Omental fat pad (tissue), 4 donors: ENCODE results near the gene CCDC63. TPM values are rescaled to one million over a fixed set of nuclear protein-coding genes. Genes with fewer than 3 reads are reported as not detected.

Experiments
- ATAC-seq: fragments of 150-250 bp; one replicate; pipeline ENCODE4 v1.9.1; 2016; ENCODE audit warnings: mild to moderate bottlenecking, moderate library complexity; ENCODE audit not compliant: low FRiP score
- DNase-seq: peaks from one replicate; pipeline ENCODE4 v3.0.0-alpha.2; 2019; ENCODE audit warnings: low spot score
- CTCF ChIP-seq, 3 donors: fragments of 450-650 bp; IDR thresholded peaks; one replicate each; pipeline ENCODE4 v1.5.1; 2016 to 2017; ENCODE audit warnings: antibody characterized with exemption in 3 of 3, mild to moderate bottlenecking in 3 of 3, moderate library complexity in 2 of 3
- total RNA-seq, 4 donors: library from RNA; depleted of rRNA; stranded (reverse); fragments of >200 nt; gene quantifications; one replicate each; pipeline ENCODE4 v1.1.0, GENCODE V29; 2016

Gene CCDC63
- total RNA-seq, 4 donors from 2014 or later, result not detected

GRCh38 chr12:110917467-110917866 lies 70.7 kb downstream of the CCDC63 start:
- DNase-seq (no peak), ATAC-seq (no peak)
- TF ChIP-seq CTCF (IDR thresholded peaks at IDR 0.05), result no peak

- ATAC-seq (no peak), DNase-seq (no peak)
- no peak for TF ChIP-seq CTCF (IDR thresholded peaks at IDR 0.05)
Observed at GRCh38 chr12:110917961-110918360, 71.2 kb downstream of the CCDC63 start.

GRCh38 chr12:110919720-110920119 lies 72.9 kb downstream of the CCDC63 start:
- no peak for ATAC-seq
- DNase-seq, result no peak
- TF ChIP-seq CTCF (IDR thresholded peaks at IDR 0.05), result no peak

- ATAC-seq, result no peak
- TF ChIP-seq CTCF (IDR thresholded peaks at IDR 0.05), result no peak
- no peak for DNase-seq
Observed at GRCh38 chr12:110920324-110920910, 73.6 kb downstream of the CCDC63 start, which contains the start of gene MYL2. Gene MYL2 (minus strand): TSS chr12:110920579. CDS start chr12:110920529, 50 bp downstream.

- DNase-seq, result no peak
- no peak for ATAC-seq
- TF ChIP-seq CTCF (IDR thresholded peaks at IDR 0.05), result no peak
Observed at GRCh38 chr12:110921262-110921661, 74.5 kb downstream of the CCDC63 start.

GRCh38 chr12:110922652-110923051 lies 75.9 kb downstream of the CCDC63 start:
- no peak for TF ChIP-seq CTCF (IDR thresholded peaks at IDR 0.05)
- DNase-seq, result no peak

GRCh38 chr12:110923192-110923591 lies 76.4 kb downstream of the CCDC63 start:
- ATAC-seq, result no peak

More at GRCh38 chr12:110922652-110923051, 75.9 kb downstream of the CCDC63 start:
- ATAC-seq, result no peak

More at GRCh38 chr12:110923192-110923591, 76.4 kb downstream of the CCDC63 start:
- TF ChIP-seq CTCF (IDR thresholded peaks at IDR 0.05), result no peak
- DNase-seq, result no peak
